ENCODE results near the gene NNAT. TPM values are rescaled to one million over a fixed set of nuclear protein-coding genes. Genes with fewer than 3 reads are reported as not detected.

NNAT gene
- total and polyA plus RNA-seq, 2 of the 8 experiments (the other 6 are each of a cell fraction or from before 2014, with no cell fraction given), result 66.8 to 175 TPM

- no peak for TF ChIP-seq CHD7 (IDR thresholded peaks at IDR 0.05; ENCODE audit: insufficient replicate concordance, low read length)
- TF ChIP-seq CBX5 (IDR thresholded peaks at IDR 0.05; ENCODE audit: low read depth, low read length), result no peak
- TF ChIP-seq TCF12 (IDR thresholded peaks at IDR 0.05; ENCODE audit: low read depth, low read length), result no peak
- TF ChIP-seq POLR2A (IDR thresholded peaks at IDR 0.05; ENCODE audit: control extremely low read depth in 1 of 2, low read depth in 2 of 2, low read length in 2 of 2), result peak; percentile 92 to 96
- TF ChIP-seq KDM4A (IDR thresholded peaks at IDR 0.05; ENCODE audit: low read depth, low read length, severe bottlenecking), result no peak
- no peak for TF ChIP-seq MAX (IDR thresholded peaks at IDR 0.05)
- no peak for TF ChIP-seq NANOG (IDR thresholded peaks at IDR 0.05; ENCODE audit: insufficient read depth, low read depth, low read length, poor library complexity, severe bottlenecking)
- no peak for TF ChIP-seq GABPA (IDR thresholded peaks at IDR 0.05; ENCODE audit: borderline replicate concordance, insufficient read depth, low read length)
- TF ChIP-seq TEAD4 (IDR thresholded peaks at IDR 0.05; ENCODE audit: low read depth, low read length), result no peak
- no peak for TF ChIP-seq RAD21 (IDR thresholded peaks at IDR 0.05 in 1 of 2, conservative IDR thresholded peaks at IDR 0.05 in 1 of 2; ENCODE audit: low read depth in 2 of 2, low read length in 2 of 2)
Measured at GRCh38 chr20:37521061-37521771, at the start of gene NNAT (continued).
